ENCODE measurements around the gene INPP4B.

- TF ChIP-seq, protein P1, sequence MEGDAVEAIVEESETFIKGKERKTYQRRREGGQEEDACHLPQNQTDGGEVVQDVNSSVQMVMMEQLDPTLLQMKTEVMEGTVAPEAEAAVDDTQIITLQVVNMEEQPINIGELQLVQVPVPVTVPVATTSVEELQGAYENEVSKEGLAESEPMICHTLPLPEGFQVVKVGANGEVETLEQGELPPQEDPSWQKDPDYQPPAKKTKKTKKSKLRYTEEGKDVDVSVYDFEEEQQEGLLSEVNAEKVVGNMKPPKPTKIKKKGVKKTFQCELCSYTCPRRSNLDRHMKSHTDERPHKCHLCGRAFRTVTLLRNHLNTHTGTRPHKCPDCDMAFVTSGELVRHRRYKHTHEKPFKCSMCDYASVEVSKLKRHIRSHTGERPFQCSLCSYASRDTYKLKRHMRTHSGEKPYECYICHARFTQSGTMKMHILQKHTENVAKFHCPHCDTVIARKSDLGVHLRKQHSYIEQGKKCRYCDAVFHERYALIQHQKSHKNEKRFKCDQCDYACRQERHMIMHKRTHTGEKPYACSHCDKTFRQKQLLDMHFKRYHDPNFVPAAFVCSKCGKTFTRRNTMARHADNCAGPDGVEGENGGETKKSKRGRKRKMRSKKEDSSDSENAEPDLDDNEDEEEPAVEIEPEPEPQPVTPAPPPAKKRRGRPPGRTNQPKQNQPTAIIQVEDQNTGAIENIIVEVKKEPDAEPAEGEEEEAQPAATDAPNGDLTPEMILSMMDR (IDR thresholded peaks at IDR 0.05; ENCODE audit: low read depth, low read length) = no peak
- no peak for TF ChIP-seq POLR2A (IDR thresholded peaks at IDR 0.05; ENCODE audit: extremely low read depth, insufficient read length)
- TF ChIP-seq, protein P2, sequence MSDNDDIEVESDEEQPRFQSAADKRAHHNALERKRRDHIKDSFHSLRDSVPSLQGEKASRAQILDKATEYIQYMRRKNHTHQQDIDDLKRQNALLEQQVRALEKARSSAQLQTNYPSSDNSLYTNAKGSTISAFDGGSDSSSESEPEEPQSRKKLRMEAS (IDR thresholded peaks at IDR 0.05; ENCODE audit: low read depth, low read length) = no peak
- no peak for TF ChIP-seq MYC (IDR thresholded peaks at IDR 0.05; ENCODE audit: low read depth, low read length)
Measured at GRCh38 chr4:142355421-142355930, 490.6 kb downstream of the INPP4B start.

Data from NB4 (cell line).